PC-3 (cell line): Measurements from ENCODE around the gene PRIMA1. TPM values are rescaled to one million over a fixed set of nuclear protein-coding genes. Genes with fewer than 3 reads are reported as not detected.

Experiments
- ATAC-seq: fragments of 200-7000 bp; cut with Tn5 transposase; 2 replicates; pipeline ENCODE4 v1.9.1; 2020; ENCODE audit warnings: mild to moderate bottlenecking, moderate library complexity
- BruUV-seq: library from RNA; stranded (reverse); fragments of 400-500 nt; replicated peaks from 2 replicates; lab custom pipeline; 2021; lab: Mats Ljungman, UMichigan
- CTCF ChIA-PET: fragments of 300-600 bp; sonication (Branson Sonifier 250); formaldehyde crosslinking; loops from one replicate; lab custom pipeline; 2022; ENCODE audit warnings: antibody characterized with exemption; lab: Charles Lee
- POLR2A ChIA-PET: fragments of 300-600 bp; sonication (Branson Sonifier 250); formaldehyde crosslinking; loops from one replicate; lab custom pipeline; 2022; ENCODE audit warnings: antibody characterized with exemption; ENCODE audit not compliant: unreplicated experiment; lab: Charles Lee
- DNase-seq: peaks from one replicate; pipeline ENCODE4 v3.0.0-alpha.2; 2015
- H2AFZ ChIP-seq: fragments of 300-600 bp; sonication (generic); 2 replicates; pipeline ENCODE4 v1.6.0; 2016; ENCODE audit warnings: antibody characterized with exemption, low read length
- H3F3A ChIP-seq: fragments of 300-600 bp; sonication (generic); one replicate; pipeline ENCODE4 v1.6.0; 2017; ENCODE audit warnings: antibody characterized with exemption, low read length, control low read depth, mild to moderate bottlenecking; ENCODE audit not compliant: unreplicated experiment
- H3K27ac ChIP-seq: fragments of 300-600 bp; sonication (generic); 2 replicates; pipeline ENCODE4 v1.5.1; 2016; ENCODE audit warnings: mild to moderate bottlenecking, low read length
- H3K27me3 ChIP-seq: fragments of 300-600 bp; sonication (generic); 2 replicates; pipeline ENCODE4 v1.6.1; 2016; ENCODE audit warnings: low read length, mixed read lengths
- H3K36me3 ChIP-seq: fragments of 300-600 bp; sonication (generic); 2 replicates; pipeline ENCODE4 v1.6.1; 2016; ENCODE audit warnings: low read depth, mixed run types, low read length, mixed read lengths
- H3K4me1 ChIP-seq: fragments of 300-600 bp; sonication (generic); 2 replicates; pipeline ENCODE4 v1.5.1; 2016; ENCODE audit warnings: low read length; ENCODE audit not compliant: insufficient read depth
- H3K4me2 ChIP-seq: fragments of 300-600 bp; sonication (generic); 2 replicates; pipeline ENCODE4 v1.6.0; 2016; ENCODE audit warnings: low read length
- H3K4me3 ChIP-seq: fragments of 300-600 bp; sonication (generic); 2 replicates; pipeline ENCODE4 v1.5.1; 2016; ENCODE audit warnings: mild to moderate bottlenecking, low read length, mixed read lengths
- H3K79me2 ChIP-seq: fragments of 300-600 bp; sonication (generic); 2 replicates; pipeline ENCODE4 v1.6.1; 2017; ENCODE audit warnings: low read length, mixed read lengths
- H3K9ac ChIP-seq: fragments of 300-600 bp; sonication (generic); 2 replicates; pipeline ENCODE4 v1.6.0; 2016; ENCODE audit warnings: mild to moderate bottlenecking, low read length
- H3K9me2 ChIP-seq: fragments of 300-600 bp; sonication (generic); replicated peaks from 2 replicates; pipeline ENCODE4 v1.6.1; 2016; ENCODE audit warnings: mixed run types, low read length, mixed read lengths
- H3K9me3 ChIP-seq: fragments of 300-600 bp; sonication (generic); 2 replicates; pipeline ENCODE4 v1.6.1; 2016; ENCODE audit warnings: low read length, mixed read lengths
- H4K20me1 ChIP-seq: fragments of 300-600 bp; sonication (generic); 2 replicates; pipeline ENCODE4 v1.6.1; 2016; ENCODE audit warnings: low read length, mixed read lengths
- CTCF ChIP-seq: fragments of 300-600 bp; sonication (generic); conservative IDR thresholded peaks from 2 replicates; pipeline ENCODE4 v1.5.1; 2017; ENCODE audit warnings: antibody characterized with exemption, low read depth, mild to moderate bottlenecking, low read length
- EZH2 ChIP-seq: fragments of 300-600 bp; sonication (generic); IDR thresholded peaks from one replicate; pipeline ENCODE4 v1.6.1; 2017; ENCODE audit warnings: antibody characterized with exemption, mild to moderate bottlenecking, low read length; ENCODE audit not compliant: unreplicated experiment
- EZH2phosphoT487 ChIP-seq: fragments of 300-600 bp; sonication (generic); IDR thresholded peaks from 2 replicates; pipeline ENCODE4 v1.6.1; 2018; ENCODE audit warnings: mild to moderate bottlenecking, antibody characterized with exemption, low read length, borderline replicate concordance
- intact Hi-C: fragments of 100-400 bp; cut with micrococcal nuclease; formaldehyde crosslinking; loops from 2 replicates; pipeline ENCODE4 v1.9.0; 2023
- total RNA-seq: library from RNA; depleted of rRNA; stranded (reverse); fragments of >200 nt; gene quantifications from 2 replicates; pipeline ENCODE4 v1.2.3, GENCODE V29; 2014

Gene PRIMA1
- total RNA-seq, 1 experiment from 2014 or later, result 0.04 TPM

DNA sequence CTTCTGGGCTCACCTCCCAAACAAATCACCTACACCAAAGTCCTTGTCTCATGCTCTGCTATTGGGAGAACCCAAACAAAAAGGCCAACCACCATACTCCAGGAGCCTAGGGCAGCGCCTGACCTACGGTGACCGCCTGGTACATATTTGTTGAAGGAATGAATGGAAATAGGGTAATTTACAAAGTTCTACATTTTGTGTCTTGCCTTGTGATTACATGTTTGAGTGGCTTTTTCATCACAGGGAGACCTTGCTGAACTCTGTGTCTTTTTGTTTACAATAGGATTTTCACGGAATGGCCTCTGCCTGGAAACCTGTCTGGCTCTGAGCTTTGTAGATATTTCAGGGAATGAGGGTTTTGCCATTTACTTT, 11.3 kb upstream of the PRIMA1 start:
- DNase-seq (no peak), ATAC-seq (no peak)
- no peak overlapping the region for H3K9ac ChIP-seq
- H4K20me1 ChIP-seq, result no peaks in the 10 kb centered on the region
- no peak overlapping the region for H3K4me3 ChIP-seq
- TF ChIP-seq EZH2 (no peak), CTCF (no peak), EZH2phosphoT487 (no peak)
- H3K79me2 ChIP-seq, result no peaks in the 10 kb centered on the region
- ChIA-PET CTCF (no interaction called here), POLR2A (no interaction called here)
- H2AFZ ChIP-seq, result no peak overlapping the region
- intact Hi-C loops, result no loop called here
- no peaks in the 10 kb centered on the region for H3K9me3 ChIP-seq
- no peaks in the 10 kb centered on the region for H3K4me1 ChIP-seq
- peaks cover 27% of the 10 kb centered on the region for H3K27me3 ChIP-seq
- H3K9me2 ChIP-seq, result no peaks in the 10 kb centered on the region
- no peak overlapping the region for H3K27ac ChIP-seq
- no peak overlapping the region for H3K4me2 ChIP-seq
- H3F3A ChIP-seq, result no peaks in the 10 kb centered on the region
- no peaks in the 10 kb centered on the region for H3K36me3 ChIP-seq
- BruUV-seq, result no TSS peak

DNA sequence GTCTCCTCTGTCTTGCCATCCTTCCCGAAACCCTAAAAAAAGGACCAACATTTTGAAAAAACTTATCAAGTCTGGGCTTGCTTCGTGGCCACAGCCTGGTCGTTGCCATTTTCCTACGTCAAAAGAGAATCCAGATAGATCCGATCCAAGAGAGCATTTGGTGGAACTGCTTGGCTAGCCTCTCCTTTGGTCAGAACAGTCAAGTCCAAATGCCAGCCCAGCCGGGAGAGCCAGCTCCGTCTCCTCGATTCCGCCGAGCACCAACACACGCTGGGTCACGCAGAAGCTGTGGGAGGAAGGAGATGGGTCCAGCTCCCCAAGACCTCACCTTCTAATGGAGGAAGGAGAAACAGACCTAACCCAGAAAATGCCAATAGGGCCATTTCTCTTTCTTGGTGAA, 9.3 kb upstream of the PRIMA1 start:
- no TSS peak for BruUV-seq
- TF ChIP-seq CTCF (no peak), EZH2 (no peak), EZH2phosphoT487 (no peak)
- Histone ChIP-seq H3K27ac (no peak overlapping the region), H2AFZ (no peak overlapping the region), H3K79me2 (no peaks in the 10 kb centered on the region), H3K9me2 (no peaks in the 10 kb centered on the region), H3K27me3 (peaks cover 43% of the 10 kb centered on the region), H3F3A (no peaks in the 10 kb centered on the region), H3K9ac (no peak overlapping the region), H4K20me1 (no peaks in the 10 kb centered on the region), H3K4me3 (no peak overlapping the region), H3K36me3 (no peaks in the 10 kb centered on the region), H3K9me3 (no peaks in the 10 kb centered on the region), H3K4me1 (no peaks in the 10 kb centered on the region), H3K4me2 (no peak overlapping the region)
- no peak for DNase-seq
- ATAC-seq, result no peak
- ChIA-PET CTCF (no interaction called here), POLR2A (no interaction called here)
- intact Hi-C loops, result no loop called here

DNA sequence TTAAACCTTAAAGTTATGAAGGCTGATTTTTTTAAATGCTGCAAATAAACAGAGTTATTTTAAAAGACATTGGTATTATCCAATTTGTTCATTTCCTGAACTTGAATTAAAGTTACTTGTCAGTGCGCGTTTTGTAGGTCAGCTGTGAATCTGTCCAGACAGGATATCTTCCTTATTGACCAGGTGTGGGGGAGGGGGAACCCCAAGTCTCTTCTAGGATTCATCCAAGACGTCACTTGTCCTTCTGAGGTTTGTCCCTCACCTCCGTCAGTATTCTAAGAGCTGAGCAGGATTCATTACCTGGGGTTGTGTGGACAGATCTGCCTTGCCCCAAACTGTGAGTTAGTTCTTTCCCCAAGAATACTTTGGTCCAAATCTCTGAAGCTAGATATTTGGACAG, 8.8 kb upstream of the PRIMA1 start:
- no peak for DNase-seq
- ChIA-PET POLR2A (no interaction called here), CTCF (no interaction called here)
- Histone ChIP-seq H3K4me2 (no peak overlapping the region), H3F3A (no peaks in the 10 kb centered on the region), H3K4me1 (no peaks in the 10 kb centered on the region), H3K9me2 (no peaks in the 10 kb centered on the region), H3K27me3 (peaks cover 47% of the 10 kb centered on the region), H4K20me1 (no peaks in the 10 kb centered on the region), H3K4me3 (no peak overlapping the region), H3K27ac (no peak overlapping the region), H3K9me3 (no peaks in the 10 kb centered on the region), H3K9ac (no peak overlapping the region), H2AFZ (no peak overlapping the region), H3K36me3 (no peaks in the 10 kb centered on the region), H3K79me2 (no peaks in the 10 kb centered on the region)
- TF ChIP-seq EZH2, result no peak
- TF ChIP-seq EZH2phosphoT487, result no peak
- no TSS peak for BruUV-seq
- ATAC-seq, result no peak
- intact Hi-C loops, result no loop called here
